GM12872 (cell line): Measurements from ENCODE around the gene ERRFI1.

Source experiments
- CTCF ChIP-seq: IDR thresholded peaks from 3 replicates; pipeline ENCODE4 v1.5.1; 2011; ENCODE audit warnings: low read depth, mild to moderate bottlenecking, low read length, moderate library complexity; ENCODE audit not compliant: insufficient read depth

ERRFI1 gene

GRCh38 chr1:8025671-8026144 is 401 bp downstream of the ERRFI1 start:
- TF ChIP-seq CTCF: no peak

- no peak for TF ChIP-seq CTCF
Measured at GRCh38 chr1:8025061-8025670, 943 bp downstream of the ERRFI1 start.

- TF ChIP-seq CTCF: no peak
Measured at GRCh38 chr1:8024329-8024728, 1.8 kb downstream of the ERRFI1 start.

- no peak for TF ChIP-seq CTCF
Measured at GRCh38 chr1:8023995-8024313, 2.2 kb downstream of the ERRFI1 start.

- no peak for TF ChIP-seq CTCF
Measured at GRCh38 chr1:8023287-8023994, 2.7 kb downstream of the ERRFI1 start.

- no peak for TF ChIP-seq CTCF
Measured at GRCh38 chr1:8022395-8023286, 3.5 kb downstream of the ERRFI1 start.

GRCh38 chr1:8021676-8022266 is 4.3 kb downstream of the ERRFI1 start:
- no peak for TF ChIP-seq CTCF
